Activated naive CD8-positive, alpha-beta T cell treated with anti-CD3 and anti-CD28 coated beads, Interleukin-2, amount 50 U/mL, for 24 hours (primary cell): ENCODE measurements around the gene MTMR6.
A peak's percentile ranks its signal among the peaks of the same experiment; 100 is the strongest.

Source experiments
- ATAC-seq: fragments of 150-1000 bp; cut with Tn5 transposase; one replicate; pipeline ENCODE4 v1.10.0; 2021
- DNase-seq: peaks from one replicate; pipeline ENCODE4 v3.0.0; 2021
- H3K27ac Mint-ChIP-seq: one replicate; pipeline ENCODE4 v1.8.0; 2021; ENCODE audit warnings: mild to moderate bottlenecking, mixed read lengths
- H3K27me3 Mint-ChIP-seq: one replicate; pipeline ENCODE4 v1.8.0; 2021; ENCODE audit warnings: mixed read lengths
- H3K36me3 Mint-ChIP-seq: one replicate; pipeline ENCODE4 v1.8.0; 2021; ENCODE audit warnings: low read depth, mixed read lengths
- H3K4me1 Mint-ChIP-seq: one replicate; pipeline ENCODE4 v1.8.0; 2021; ENCODE audit warnings: mixed read lengths
- H3K4me3 Mint-ChIP-seq: one replicate; pipeline ENCODE4 v1.8.0; 2021; ENCODE audit warnings: mild to moderate bottlenecking, moderate library complexity, mixed read lengths
- H3K9me3 Mint-ChIP-seq: one replicate; pipeline ENCODE4 v1.8.0; 2021; ENCODE audit warnings: mixed read lengths

MTMR6 gene

GRCh38 chr13:25292301-25292700 is 5.0 kb upstream of the MTMR6 start:
- H3K4me3 Mint-ChIP-seq, result no peak overlapping the region
- H3K27me3 Mint-ChIP-seq, result peaks cover 21% of the 10 kb centered on the region
- H3K27ac Mint-ChIP-seq, result no peak overlapping the region
- H3K36me3 Mint-ChIP-seq, result no peaks in the 10 kb centered on the region
- no peaks in the 10 kb centered on the region for H3K9me3 Mint-ChIP-seq
- ATAC-seq (peak; percentile 27), DNase-seq (no peak)
- peaks cover 8% of the 10 kb centered on the region for H3K4me1 Mint-ChIP-seq

- Mint-ChIP-seq H3K27me3 (peaks cover 18% of the 10 kb centered on the region), H3K27ac (no peak overlapping the region), H3K4me1 (peaks cover 8% of the 10 kb centered on the region), H3K4me3 (no peak overlapping the region), H3K9me3 (no peaks in the 10 kb centered on the region), H3K36me3 (no peaks in the 10 kb centered on the region)
- ATAC-seq, result no peak
- DNase-seq, result no peak
These were observed 4.4 kb upstream of the MTMR6 start for GRCh38 chr13:25291691-25292090.

- Mint-ChIP-seq H3K4me1 (peaks cover 28% of the 10 kb centered on the region), H3K27ac (no peak overlapping the region), H3K27me3 (peaks cover 16% of the 10 kb centered on the region), H3K36me3 (peaks cover 5% of the 10 kb centered on the region), H3K9me3 (no peaks in the 10 kb centered on the region), H3K4me3 (no peak overlapping the region)
- ATAC-seq (no peak), DNase-seq (no peak)
These were observed 1.7 kb upstream of the MTMR6 start for GRCh38 chr13:25288966-25289365.

GRCh38 chr13:25286308-25286968 is 850 bp downstream of the MTMR6 start:
- H3K27me3 Mint-ChIP-seq, result peaks cover 16% of the 10 kb centered on the region
- peaks cover 48% of the 10 kb centered on the region for H3K4me1 Mint-ChIP-seq
- H3K27ac Mint-ChIP-seq, result peak overlapping the region; percentile 95
- peak; percentile 36 for DNase-seq
- H3K9me3 Mint-ChIP-seq, result no peaks in the 10 kb centered on the region
- H3K36me3 Mint-ChIP-seq, result peaks cover 5% of the 10 kb centered on the region
- ATAC-seq, result peak; percentile 8
- H3K4me3 Mint-ChIP-seq, result peak overlapping the region; percentile 93

GRCh38 chr13:25281935-25282332 is 5.4 kb downstream of the MTMR6 start:
- peak; percentile 67 for ATAC-seq

GRCh38 chr13:25281193-25281934 is 5.9 kb downstream of the MTMR6 start:
- H3K27me3 Mint-ChIP-seq, result no peaks in the 10 kb centered on the region
- no peaks in the 10 kb centered on the region for H3K9me3 Mint-ChIP-seq
- H3K36me3 Mint-ChIP-seq, result peaks cover 3% of the 10 kb centered on the region
- H3K4me1 Mint-ChIP-seq, result peaks cover 87% of the 10 kb centered on the region
- ATAC-seq (peak; percentile 74), DNase-seq (no peak)
- H3K27ac Mint-ChIP-seq, result peak overlapping the region; percentile 81
- peak overlapping the region; percentile 30 for H3K4me3 Mint-ChIP-seq

More at GRCh38 chr13:25281935-25282332, 5.4 kb downstream of the MTMR6 start:
- H3K4me3 Mint-ChIP-seq, result peak overlapping the region; percentile 30
- no peaks in the 10 kb centered on the region for H3K27me3 Mint-ChIP-seq
- peak; percentile 40 for DNase-seq
- no peaks in the 10 kb centered on the region for H3K9me3 Mint-ChIP-seq
- H3K27ac Mint-ChIP-seq, result peak overlapping the region; percentile 81
- H3K36me3 Mint-ChIP-seq, result peaks cover 6% of the 10 kb centered on the region
- H3K4me1 Mint-ChIP-seq, result peaks cover 84% of the 10 kb centered on the region

- H3K9me3 Mint-ChIP-seq, result no peaks in the 10 kb centered on the region
- H3K4me1 Mint-ChIP-seq, result peaks cover 84% of the 10 kb centered on the region
- ATAC-seq, result no peak
- H3K4me3 Mint-ChIP-seq, result no peak overlapping the region
- peak overlapping the region; percentile 28 for H3K27ac Mint-ChIP-seq
- peaks cover 1% of the 10 kb centered on the region for H3K36me3 Mint-ChIP-seq
- H3K27me3 Mint-ChIP-seq, result no peaks in the 10 kb centered on the region
- DNase-seq, result no peak
These were observed 6.9 kb downstream of the MTMR6 start for GRCh38 chr13:25280396-25280795.

GRCh38 chr13:25276748-25277147 is 10.5 kb downstream of the MTMR6 start:
- Mint-ChIP-seq H3K4me1 (peaks cover 57% of the 10 kb centered on the region), H3K27ac (peak overlapping the region; percentile 6), H3K36me3 (peaks cover 14% of the 10 kb centered on the region), H3K4me3 (no peak overlapping the region), H3K9me3 (no peaks in the 10 kb centered on the region), H3K27me3 (no peaks in the 10 kb centered on the region)
- no peak for DNase-seq
- ATAC-seq, result peak; percentile 99

GRCh38 chr13:25268561-25268960 is 18.7 kb downstream of the MTMR6 start:
- H3K4me1 Mint-ChIP-seq, result peaks cover 5% of the 10 kb centered on the region
- no peaks in the 10 kb centered on the region for H3K9me3 Mint-ChIP-seq
- no peak overlapping the region for H3K27ac Mint-ChIP-seq
- no peak overlapping the region for H3K4me3 Mint-ChIP-seq
- H3K36me3 Mint-ChIP-seq, result peaks cover 24% of the 10 kb centered on the region
- ATAC-seq (no peak), DNase-seq (no peak)
- H3K27me3 Mint-ChIP-seq, result no peaks in the 10 kb centered on the region

- Mint-ChIP-seq H3K36me3 (peaks cover 26% of the 10 kb centered on the region), H3K4me1 (peaks cover 5% of the 10 kb centered on the region), H3K27ac (peak overlapping the region; percentile 53), H3K4me3 (no peak overlapping the region), H3K27me3 (no peaks in the 10 kb centered on the region), H3K9me3 (no peaks in the 10 kb centered on the region)
- ATAC-seq, result peak; percentile 57
- DNase-seq, result no peak
These were observed 19.6 kb downstream of the MTMR6 start for GRCh38 chr13:25267715-25268114.

GRCh38 chr13:25266706-25267105 is 20.6 kb downstream of the MTMR6 start:
- H3K36me3 Mint-ChIP-seq, result peaks cover 24% of the 10 kb centered on the region
- H3K4me1 Mint-ChIP-seq, result peaks cover 5% of the 10 kb centered on the region
- no peaks in the 10 kb centered on the region for H3K27me3 Mint-ChIP-seq
- no peaks in the 10 kb centered on the region for H3K9me3 Mint-ChIP-seq
- H3K27ac Mint-ChIP-seq, result no peak overlapping the region
- no peak for DNase-seq
- ATAC-seq, result no peak
- no peak overlapping the region for H3K4me3 Mint-ChIP-seq

- no peak for DNase-seq
- no peak for ATAC-seq
- Mint-ChIP-seq H3K27me3 (no peaks in the 10 kb centered on the region), H3K4me3 (no peak overlapping the region), H3K4me1 (no peaks in the 10 kb centered on the region), H3K9me3 (no peaks in the 10 kb centered on the region), H3K36me3 (peaks cover 31% of the 10 kb centered on the region), H3K27ac (no peak overlapping the region)
These were observed 25.0 kb downstream of the MTMR6 start for GRCh38 chr13:25262261-25262660.

GRCh38 chr13:25253702-25254101 is 33.6 kb downstream of the MTMR6 start:
- no peaks in the 10 kb centered on the region for H3K9me3 Mint-ChIP-seq
- no peaks in the 10 kb centered on the region for H3K27me3 Mint-ChIP-seq
- no peak overlapping the region for H3K4me3 Mint-ChIP-seq
- peaks cover 36% of the 10 kb centered on the region for H3K36me3 Mint-ChIP-seq
- no peak overlapping the region for H3K27ac Mint-ChIP-seq
- ATAC-seq (no peak), DNase-seq (no peak)
- no peaks in the 10 kb centered on the region for H3K4me1 Mint-ChIP-seq

GRCh38 chr13:25252752-25253151 is 34.5 kb downstream of the MTMR6 start:
- H3K4me3 Mint-ChIP-seq, result no peak overlapping the region
- DNase-seq, result no peak
- no peak overlapping the region for H3K27ac Mint-ChIP-seq
- H3K36me3 Mint-ChIP-seq, result peaks cover 38% of the 10 kb centered on the region
- H3K27me3 Mint-ChIP-seq, result no peaks in the 10 kb centered on the region
- H3K4me1 Mint-ChIP-seq, result no peaks in the 10 kb centered on the region
- no peaks in the 10 kb centered on the region for H3K9me3 Mint-ChIP-seq
- ATAC-seq, result no peak

GRCh38 chr13:25252225-25252624 is 35.1 kb downstream of the MTMR6 start:
- ATAC-seq (no peak), DNase-seq (no peak)
- no peaks in the 10 kb centered on the region for H3K27me3 Mint-ChIP-seq
- H3K36me3 Mint-ChIP-seq, result peaks cover 33% of the 10 kb centered on the region
- H3K27ac Mint-ChIP-seq, result no peak overlapping the region
- H3K9me3 Mint-ChIP-seq, result no peaks in the 10 kb centered on the region
- H3K4me3 Mint-ChIP-seq, result no peak overlapping the region
- H3K4me1 Mint-ChIP-seq, result no peaks in the 10 kb centered on the region
